Uterus (tissue), 4 donors: ENCODE data around the gene PYDC2. TPM values are rescaled to one million over a fixed set of nuclear protein-coding genes. Genes with fewer than 3 reads are reported as not detected.
"Not testable (repeated sequence)": the region's sequence is repeated elsewhere in the genome, so short reads cannot be mapped to it uniquely, and the experiment has no call there.

Experiments
- DNase-seq, 2 donors: peaks; one replicate each; pipeline ENCODE4 v3.0.0-alpha.2; 2019 to 2020
- H3K27ac ChIP-seq, 2 donors: fragments of 200-600 bp; sonication (generic); 1 replicate in 1 of 2; 2 replicates in 1 of 2; pipeline ENCODE4 v1.5.1; 2016 to 2018
- H3K27me3 ChIP-seq, 2 donors: fragments of 200-600 bp; sonication (generic); one replicate each; pipeline ENCODE4 v1.5.1; 2018 to 2019; ENCODE audit warnings: control low read depth in 1 of 2
- H3K36me3 ChIP-seq, 2 donors: fragments of 200-600 bp; sonication (generic); one replicate each; pipeline ENCODE4 v1.5.1; 2019; ENCODE audit warnings: control low read depth in 1 of 2
- H3K4me1 ChIP-seq, 2 donors: fragments of 200-600 bp; sonication (generic); one replicate each; pipeline ENCODE4 v1.5.1; 2018 to 2019; ENCODE audit warnings: control low read depth in 1 of 2
- H3K4me3 ChIP-seq, 2 donors: fragments of 200-600 bp; sonication (generic); 1 replicate in 1 of 2; 2 replicates in 1 of 2; pipeline ENCODE4 v1.5.1; 2018 to 2019; ENCODE audit warnings: mild to moderate bottlenecking in 1 of 2
- H3K9me3 ChIP-seq, 2 donors: fragments of 200-600 bp; sonication (generic); one replicate each; pipeline ENCODE4 v1.5.1; 2019; ENCODE audit warnings: control low read depth in 1 of 2
- CTCF ChIP-seq, 4 experiments: fragments of 200-600 bp in 2 of 4; fragments of 450-650 bp in 2 of 4; sonication (generic) in 2 of 4; IDR thresholded peaks; one replicate each; pipeline ENCODE4 v1.5.1; 2016 to 2019; ENCODE audit warnings: antibody characterized with exemption in 4 of 4, mild to moderate bottlenecking in 2 of 4, moderate library complexity in 1 of 4
- POLR2A ChIP-seq, 2 donors: fragments of 450-650 bp; IDR thresholded peaks; one replicate each; pipeline ENCODE4 v1.6.1; 2016; ENCODE audit warnings: antibody characterized with exemption in 2 of 2, mild to moderate bottlenecking in 1 of 2, moderate library complexity in 1 of 2
- intact Hi-C: fragments of 100-400 bp; cut with DNase I; formaldehyde crosslinking; loops from one replicate; pipeline ENCODE4 v1.15.1; 2023; ENCODE audit warnings: low total_unique reads
- total RNA-seq, 4 donors: library from RNA; depleted of rRNA in 3 of 4; stranded (reverse); fragments of >200 nt in 3 of 4; gene quantifications; one replicate each; pipeline versions ENCODE4 v1.1.0 to v1.2.4, GENCODE V29; 2014 to 2023
- donor health status: DM: yes; HTN: yes; CAD: no.

The PYDC2 gene
- total RNA-seq, 4 donors from 2014 or later, result not detected

- Histone ChIP-seq H3K9me3 (no peaks in the 10 kb centered on the region), H3K4me1 (no peaks in the 10 kb centered on the region)
- no peak for DNase-seq
Measured at GRCh38 chr3:191473661-191474198, 12.8 kb downstream of the PYDC2 start.

DNA sequence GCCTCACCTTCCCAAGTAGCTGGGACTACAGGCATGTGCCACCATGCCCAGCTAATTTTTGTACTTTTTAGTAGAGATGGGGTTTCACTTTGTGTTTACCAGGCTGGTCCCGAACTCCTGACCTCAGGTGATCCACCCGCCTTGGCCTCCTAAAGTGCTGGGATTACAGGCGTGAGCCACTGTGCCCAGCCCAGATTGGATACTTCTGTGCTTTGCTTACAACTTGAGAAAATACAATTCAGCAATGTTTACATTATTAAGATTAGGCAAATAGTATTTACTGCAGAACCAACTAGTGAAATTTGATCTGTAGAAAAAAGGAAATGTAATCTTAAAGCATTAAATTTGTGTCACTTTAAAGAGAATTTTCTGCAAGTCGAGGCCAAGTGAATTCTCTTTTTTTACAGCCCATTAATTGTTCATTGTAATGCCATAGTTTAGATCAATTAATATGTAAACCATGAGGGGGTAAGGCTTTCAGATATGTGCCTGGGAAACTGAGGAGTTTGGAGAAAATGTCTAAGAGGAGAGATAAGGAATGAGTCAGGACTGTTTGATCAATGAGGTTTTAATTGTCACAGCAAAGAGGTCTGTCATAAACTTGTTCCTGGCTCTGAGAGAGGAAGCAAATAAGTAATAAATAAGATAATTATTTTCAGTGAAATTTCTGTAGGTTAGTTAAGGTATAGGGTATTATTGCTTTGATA lies 15.3 kb downstream of the PYDC2 start:
- H3K36me3 ChIP-seq, result no peaks in the 10 kb centered on the region
- H3K27me3 ChIP-seq, result no peaks in the 10 kb centered on the region
- no peaks in the 10 kb centered on the region for H3K4me1 ChIP-seq
- H3K9me3 ChIP-seq, result no peaks in the 10 kb centered on the region
- H3K4me3 ChIP-seq, result no peak overlapping the region
- TF ChIP-seq CTCF (IDR thresholded peaks at IDR 0.05) (no peak), POLR2A (IDR thresholded peaks at IDR 0.05) (no peak)
- no peak overlapping the region for H3K27ac ChIP-seq
- no peak for DNase-seq
- intact Hi-C loops, result no loop called here

More at GRCh38 chr3:191473661-191474198, 12.8 kb downstream of the PYDC2 start:
- intact Hi-C loops, result no loop called here
- no peak overlapping the region for H3K4me3 ChIP-seq
- H3K27ac ChIP-seq, result no peak overlapping the region
- H3K27me3 ChIP-seq, result no peaks in the 10 kb centered on the region
- TF ChIP-seq POLR2A (IDR thresholded peaks at IDR 0.05), result no peak
- no peaks in the 10 kb centered on the region for H3K36me3 ChIP-seq

DNA sequence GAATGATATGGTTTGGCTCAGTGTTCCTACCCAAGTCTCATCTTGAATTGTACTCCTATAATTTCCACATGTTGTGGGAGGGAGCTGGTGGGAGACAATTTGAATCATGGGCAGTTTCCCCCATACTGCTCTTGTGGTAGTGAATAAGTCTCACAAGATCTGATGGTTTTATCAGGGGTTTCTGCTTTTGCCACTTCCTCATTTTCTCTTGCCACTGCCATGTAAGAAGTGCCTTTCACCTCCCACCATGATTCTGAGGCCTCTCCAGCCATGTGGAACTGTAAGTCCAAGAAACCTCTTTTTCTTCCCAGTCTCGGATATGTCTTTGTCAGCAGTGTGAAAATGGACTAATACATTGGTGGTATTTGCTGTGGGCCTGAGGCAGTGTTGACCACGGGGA lies 23.0 kb downstream of the PYDC2 start:
- H3K9me3 ChIP-seq, DNase-seq, intact Hi-C loops, H3K4me1 ChIP-seq, H3K4me3 ChIP-seq, H3K36me3 ChIP-seq, H3K27ac ChIP-seq, H3K27me3 ChIP-seq: not testable (repeated sequence)

DNA sequence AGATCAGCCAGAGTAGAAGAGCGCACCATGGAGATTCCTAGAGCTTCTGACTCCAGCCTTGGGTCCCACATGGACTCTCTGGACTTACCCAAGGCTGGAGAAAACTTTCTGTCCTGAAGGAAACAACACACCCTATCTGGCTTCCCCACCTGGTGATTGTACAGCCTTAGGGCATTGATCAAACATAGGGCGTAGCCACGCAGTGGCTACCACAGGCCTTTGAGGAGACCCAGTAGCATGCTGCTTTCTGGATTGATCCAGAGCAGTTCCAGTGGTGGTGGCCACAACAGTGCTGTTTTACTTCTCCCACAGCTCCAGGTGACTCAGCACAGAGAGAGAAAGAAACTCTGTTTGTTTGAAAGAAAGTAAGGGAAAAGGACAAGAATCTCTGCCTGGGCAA lies 23.5 kb downstream of the PYDC2 start:
- DNase-seq, result no peak
- Histone ChIP-seq H3K4me3 (no peak overlapping the region), H3K36me3 (no peaks in the 10 kb centered on the region), H3K27ac (no peak overlapping the region), H3K4me1 (no peaks in the 10 kb centered on the region), H3K27me3 (no peaks in the 10 kb centered on the region), H3K9me3 (no peaks in the 10 kb centered on the region)
- intact Hi-C loops, result no loop called here
- TF ChIP-seq CTCF (IDR thresholded peaks at IDR 0.05) (no peak), POLR2A (IDR thresholded peaks at IDR 0.05) (no peak)

DNA sequence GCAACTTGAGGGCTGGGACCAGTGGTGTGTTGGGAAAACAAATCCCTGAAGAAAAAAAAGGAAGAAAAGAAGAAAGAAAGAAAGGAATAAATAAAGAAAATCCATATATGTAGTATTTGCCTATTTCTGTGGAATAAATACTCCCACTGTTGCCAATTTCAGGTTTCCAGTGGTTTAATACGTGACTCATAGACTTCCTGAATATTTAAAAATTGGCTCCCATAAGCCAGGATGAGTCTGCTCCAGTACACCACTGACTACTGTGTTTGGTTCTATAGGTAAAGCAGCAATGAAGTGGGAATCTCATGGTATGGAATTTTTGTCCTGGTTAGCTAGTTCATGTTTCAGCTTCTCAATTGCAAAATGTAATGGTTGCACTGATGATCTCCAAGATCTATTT lies 31.6 kb downstream of the PYDC2 start:
- Histone ChIP-seq H3K36me3 (no peaks in the 10 kb centered on the region), H3K27ac (no peak overlapping the region), H3K27me3 (no peaks in the 10 kb centered on the region), H3K9me3 (no peaks in the 10 kb centered on the region), H3K4me1 (no peaks in the 10 kb centered on the region), H3K4me3 (no peak overlapping the region)
- intact Hi-C loops, result no loop called here
- no peak for TF ChIP-seq CTCF (IDR thresholded peaks at IDR 0.05)
- TF ChIP-seq POLR2A (IDR thresholded peaks at IDR 0.05), result no peak
- no peak for DNase-seq

GRCh38 chr3:191493336-191493735 lies 32.4 kb downstream of the PYDC2 start:
- intact Hi-C loops, result no loop called here
- Histone ChIP-seq H3K4me1 (no peaks in the 10 kb centered on the region), H3K9me3 (no peaks in the 10 kb centered on the region), H3K36me3 (no peaks in the 10 kb centered on the region), H3K4me3 (no peak overlapping the region), H3K27ac (no peak overlapping the region), H3K27me3 (no peaks in the 10 kb centered on the region)
- TF ChIP-seq CTCF (IDR thresholded peaks at IDR 0.05), result no peak
- no peak for TF ChIP-seq POLR2A (IDR thresholded peaks at IDR 0.05)
- DNase-seq, result no peak
